NCI-H2029 (cell line): ENCODE results near the gene ZCWPW1.
"Not testable (repeated sequence)": the region's sequence is repeated elsewhere in the genome, so short reads cannot be mapped to it uniquely, and the experiment has no call there.

ENCODE experiments used
- DNase-seq: peaks from one replicate; lab custom pipeline; 2025; lab: John Stamatoyannopoulos, UW

The ZCWPW1 gene

GRCh38 chr7:100453854-100454253 is 25.4 kb upstream of the ZCWPW1 start:
- DNase-seq, result not testable (repeated sequence)

DNA sequence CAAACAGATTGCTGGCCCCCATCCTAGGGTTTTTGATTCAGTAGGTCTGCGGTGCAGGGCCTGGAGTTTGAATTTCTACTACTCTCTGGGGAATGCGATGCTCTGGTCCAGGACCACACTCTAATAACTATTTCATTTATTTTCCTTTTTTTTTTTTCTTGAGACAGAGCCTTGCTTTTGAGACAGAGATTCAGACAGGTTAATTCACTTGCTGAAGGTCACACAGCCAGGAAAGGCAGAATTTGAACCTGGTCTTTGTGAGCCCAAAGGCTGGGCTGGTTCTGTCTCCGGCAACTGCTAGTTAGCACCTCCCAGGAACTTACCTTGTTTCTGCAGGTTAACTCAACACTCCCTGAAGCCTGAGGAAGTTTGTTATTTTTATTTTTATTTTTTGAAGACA is 24.0 kb upstream of the ZCWPW1 start:
- no peak for DNase-seq

DNA sequence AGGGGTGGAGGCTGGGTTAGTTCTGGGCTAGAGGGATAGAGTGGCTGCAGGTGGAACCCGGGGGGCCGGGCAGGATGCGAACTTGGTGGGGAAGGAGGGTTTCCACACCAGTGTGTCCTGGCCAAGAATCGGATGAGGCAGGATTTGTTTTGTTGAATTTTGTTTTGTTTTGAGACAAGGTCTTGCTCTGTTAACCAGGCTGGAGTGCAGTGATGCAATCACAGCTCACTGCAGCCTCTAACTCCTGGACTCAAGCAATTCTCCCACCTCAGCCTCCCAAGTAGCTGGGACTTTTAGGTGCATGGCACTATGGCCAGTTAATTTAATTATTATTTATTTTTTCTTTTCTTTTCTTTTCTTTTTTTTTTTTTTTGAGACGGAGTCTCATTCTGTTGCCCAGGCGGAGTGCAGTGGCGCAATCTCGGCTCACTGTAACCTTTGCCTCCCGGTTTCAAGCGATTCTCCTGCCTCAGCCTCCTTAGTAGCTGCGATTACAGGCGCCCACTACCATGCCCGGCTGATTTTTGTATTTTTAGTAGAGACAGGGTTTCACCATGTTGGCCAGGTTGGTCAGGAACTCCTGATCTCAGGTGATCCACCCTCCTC is 20.8 kb upstream of the ZCWPW1 start:
- DNase-seq, result no peak

- DNase-seq, result not testable (repeated sequence)
These were observed 18.9 kb upstream of the ZCWPW1 start for GRCh38 chr7:100447363-100447762.

- DNase-seq, result no peak
These were observed 17.5 kb upstream of the ZCWPW1 start for GRCh38 chr7:100446040-100446439.

GRCh38 chr7:100444311-100445278 is 16.1 kb upstream of the ZCWPW1 start:
- DNase-seq, result no peak

GRCh38 chr7:100443096-100443840 is 14.8 kb upstream of the ZCWPW1 start:
- no peak for DNase-seq

DNA sequence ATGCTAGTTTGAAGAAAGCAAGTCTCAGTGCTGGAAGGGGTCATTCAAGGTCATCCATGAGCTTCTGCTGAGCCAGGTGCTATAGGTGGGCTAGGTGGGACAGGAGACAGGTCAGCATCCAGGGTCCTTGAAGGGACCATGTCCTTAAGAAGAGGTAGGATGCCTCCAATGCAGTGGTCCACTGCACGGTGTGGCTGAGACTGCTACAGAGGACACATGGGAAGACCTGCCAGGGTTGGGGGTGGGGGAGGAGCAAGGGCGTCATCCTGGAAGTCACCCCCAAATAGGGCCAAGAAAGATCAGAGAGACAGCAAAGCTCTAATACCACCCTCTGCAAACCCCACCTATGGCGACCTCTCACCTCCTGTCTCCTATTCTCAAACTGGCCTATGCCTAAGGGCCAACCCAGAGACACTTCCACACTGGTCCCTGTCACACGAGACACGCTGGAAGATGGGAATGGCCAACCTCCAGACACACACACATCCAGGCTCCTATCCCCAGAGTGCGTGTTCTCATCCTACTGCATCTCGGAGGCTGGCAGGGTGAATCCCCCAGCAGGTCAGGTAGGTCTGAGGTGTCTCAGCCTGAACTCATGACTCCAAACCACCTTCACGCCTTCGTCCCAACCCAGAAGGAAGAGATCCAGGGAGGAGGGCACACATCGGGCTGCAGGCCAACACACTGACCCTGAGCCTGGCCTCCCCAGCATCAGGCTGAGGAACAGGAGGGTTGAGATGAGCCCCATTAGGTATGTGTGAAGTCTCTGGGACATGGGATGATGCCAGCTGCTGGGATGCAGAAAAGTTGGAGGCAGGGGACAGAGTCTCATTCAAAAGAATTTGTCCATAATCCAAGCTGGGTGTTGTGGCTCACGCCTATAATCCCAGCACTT is 13.4 kb upstream of the ZCWPW1 start:
- no peak for DNase-seq

DNA sequence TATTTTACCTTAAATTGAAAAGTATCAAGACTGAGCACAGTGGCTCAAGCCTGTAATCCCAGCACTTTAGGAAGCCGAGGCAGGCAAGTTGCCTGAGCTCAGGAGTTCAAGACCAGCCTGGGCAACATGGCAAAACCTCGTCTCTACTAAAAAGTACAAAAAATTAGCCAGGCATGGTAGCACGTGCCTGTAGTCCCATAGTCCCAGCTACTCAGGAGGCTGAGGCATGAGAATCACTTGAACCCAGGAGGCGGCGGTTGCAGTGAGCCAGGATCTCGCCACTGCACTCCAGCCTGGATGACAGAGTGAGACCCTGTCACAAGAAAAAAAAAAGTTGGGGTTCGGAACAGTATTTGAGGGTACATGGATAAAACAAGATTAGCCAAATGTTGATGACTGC is 10.7 kb upstream of the ZCWPW1 start:
- not testable (repeated sequence) for DNase-seq

DNA sequence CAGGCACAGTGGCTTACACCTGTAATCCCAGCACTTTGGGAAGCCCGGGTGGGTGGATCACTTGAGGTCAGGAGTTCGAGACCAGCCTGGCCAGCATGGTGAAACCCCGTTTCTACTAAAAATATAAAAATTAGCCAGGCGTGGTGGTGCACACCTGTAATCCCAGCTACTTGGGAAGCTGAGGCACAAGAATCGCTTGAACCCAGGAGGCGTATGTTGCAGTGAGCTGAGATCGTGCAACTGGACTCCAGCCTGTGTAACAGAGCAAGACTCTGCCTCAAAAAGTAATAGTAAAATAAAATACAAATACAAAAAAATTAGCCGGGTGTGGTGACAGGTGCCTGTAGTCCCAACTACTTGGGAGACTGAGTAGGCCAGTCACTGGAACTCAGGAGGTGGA is 10.2 kb upstream of the ZCWPW1 start:
- DNase-seq, result not testable (repeated sequence)

- no peak for DNase-seq
These were observed 9.7 kb upstream of the ZCWPW1 start for GRCh38 chr7:100438172-100438571.

- no peak for DNase-seq
These were observed 8.9 kb upstream of the ZCWPW1 start for GRCh38 chr7:100437150-100438100.

DNA sequence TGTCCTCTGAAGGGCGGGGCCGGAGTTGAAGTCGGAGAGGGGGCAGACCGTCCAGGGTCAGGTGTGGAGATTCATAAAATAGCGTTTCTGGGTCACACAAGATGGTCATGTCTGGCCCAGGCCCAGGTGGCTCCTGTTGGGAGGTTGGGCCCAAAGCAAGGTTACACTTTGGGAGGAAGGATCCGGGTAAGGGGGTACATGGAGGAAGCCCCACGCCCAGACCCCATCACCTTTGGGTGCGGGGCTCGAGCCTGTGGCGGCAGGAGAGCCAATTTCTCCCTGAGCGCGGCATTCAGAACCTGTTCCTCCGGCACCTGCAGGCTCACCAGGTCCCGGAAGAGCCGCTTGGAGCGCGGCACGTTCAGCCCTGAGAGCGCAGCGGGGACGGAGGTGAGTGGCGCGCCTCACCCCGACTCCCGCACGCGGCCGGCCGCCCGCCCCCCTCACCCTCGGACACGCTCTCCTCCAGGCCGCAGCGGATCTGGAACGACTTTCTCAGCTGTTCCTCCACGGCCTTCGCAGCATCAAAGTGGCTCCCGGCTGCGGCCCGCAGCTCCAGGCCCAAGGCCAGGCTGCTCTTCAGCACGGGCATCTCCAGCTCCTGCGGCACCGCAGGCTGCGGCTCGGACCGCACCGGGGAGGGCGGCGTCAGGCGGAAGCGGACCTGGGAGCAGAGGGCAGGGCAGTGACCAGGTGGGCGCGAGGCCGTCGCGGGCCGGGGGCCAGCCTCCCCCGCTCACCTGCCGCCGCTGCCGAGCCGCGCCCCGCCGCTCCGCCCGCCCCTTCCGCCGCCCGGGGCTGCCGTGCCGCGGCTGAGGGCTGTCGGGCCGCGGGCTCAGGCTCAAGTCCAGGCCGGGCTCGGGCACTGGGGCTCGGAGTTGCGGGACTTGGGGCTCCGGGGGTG is 7.2 kb upstream of the ZCWPW1 start:
- DNase-seq, result peak; percentile 36

GRCh38 chr7:100434297-100435144 is 6.0 kb upstream of the ZCWPW1 start:
- no peak for DNase-seq

- DNase-seq, result no peak
These were observed 5.2 kb upstream of the ZCWPW1 start for GRCh38 chr7:100433592-100434296.

DNA sequence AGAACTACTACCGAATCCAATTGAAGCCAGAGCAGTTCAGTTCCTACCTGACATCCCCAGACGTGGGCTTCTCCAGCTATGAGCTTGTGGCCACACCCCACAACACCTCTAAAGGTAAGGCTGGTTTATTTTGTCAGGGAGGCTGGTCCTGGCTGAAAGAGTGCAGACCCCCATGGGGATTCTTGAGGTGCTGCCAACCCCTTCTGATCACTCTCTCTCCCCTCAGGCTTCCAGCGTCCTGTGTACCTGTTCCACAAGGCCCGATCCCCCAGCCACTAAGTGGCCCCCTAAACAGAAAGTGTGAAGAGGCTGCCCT is 4.7 kb upstream of the ZCWPW1 start:
- no peak for DNase-seq

DNA sequence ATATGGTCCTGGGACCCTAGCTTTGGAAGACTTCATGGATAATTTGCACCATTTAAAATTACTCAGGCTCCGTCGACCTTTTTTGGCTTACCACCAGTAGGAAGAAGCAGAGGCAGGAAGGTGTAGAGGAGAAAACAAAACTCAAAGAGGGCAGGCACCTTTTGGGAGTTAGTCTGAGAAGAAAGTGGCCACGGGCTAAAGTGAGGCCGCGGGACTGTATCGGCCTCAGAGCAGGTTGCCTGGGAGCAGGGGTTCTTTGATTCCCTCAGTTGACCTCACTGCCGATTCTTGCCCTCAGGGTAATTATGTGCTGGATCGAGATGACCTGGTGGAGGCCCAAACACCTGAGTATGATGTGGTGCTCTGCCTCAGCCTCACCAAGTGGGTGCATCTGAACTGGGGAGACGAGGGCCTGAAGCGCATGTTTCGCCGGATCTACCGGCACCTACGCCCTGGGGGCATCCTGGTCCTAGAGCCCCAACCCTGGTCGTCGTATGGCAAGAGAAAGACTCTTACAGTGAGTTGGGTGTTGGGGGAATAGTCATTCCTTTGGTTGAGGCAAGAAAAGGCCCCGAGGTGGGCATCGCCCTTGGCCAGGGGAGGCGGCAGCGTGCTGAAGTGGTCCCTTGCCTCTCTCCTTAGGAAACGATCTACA is 4.2 kb upstream of the ZCWPW1 start:
- no peak for DNase-seq
